GM10266 (cell line): ENCODE measurements around the gene FHL3.

Source experiments
- DNase-seq: peaks from one replicate; pipeline ENCODE4 v3.0.0; 2012; ENCODE audit errors: extremely low spot score
- TF ChIP-seq, protein P1 (sequence below): IDR thresholded peaks from 2 replicates; pipeline ENCODE4 v1.5.1; 2012; ENCODE audit warnings: mild to moderate bottlenecking, low read depth; ENCODE audit not compliant: control insufficient read depth, insufficient read depth; ENCODE audit errors: missing control alignments

FHL3 gene

DNA sequence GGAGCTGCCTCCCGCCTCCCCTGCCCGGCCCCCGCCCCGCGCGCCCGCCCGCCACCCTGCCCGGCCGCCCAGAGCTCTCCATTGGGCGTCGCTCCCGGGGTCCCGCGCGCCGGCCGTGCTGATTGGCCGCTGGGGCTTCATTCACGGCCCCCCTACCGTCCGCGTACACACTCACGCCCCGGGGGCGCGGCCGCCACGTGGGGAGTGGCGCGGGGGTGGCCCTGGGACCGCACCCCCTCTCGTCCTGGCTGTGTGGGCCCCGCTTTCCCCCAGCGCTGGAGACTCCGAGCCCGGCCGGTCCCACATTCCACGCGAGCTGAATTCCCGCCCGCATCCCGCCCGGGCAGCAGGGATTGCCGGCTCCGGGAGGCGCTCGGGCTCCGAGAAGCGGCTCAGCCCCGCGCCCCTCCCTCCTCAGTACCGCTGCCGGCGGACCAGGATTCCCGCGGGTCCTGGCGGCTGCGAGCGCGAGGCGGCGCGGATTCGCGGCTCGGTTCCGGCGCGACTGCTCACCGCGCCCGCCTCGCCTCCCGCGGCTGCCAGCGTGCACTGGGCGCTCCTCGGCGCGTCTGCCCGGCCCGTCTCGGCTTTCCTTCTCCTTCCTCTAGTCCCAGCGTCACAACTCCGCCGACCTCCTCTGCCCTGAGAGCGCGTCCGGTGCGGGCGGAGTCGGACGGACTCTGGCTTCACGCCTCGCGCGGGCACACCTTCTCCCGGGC is 41.7 kb upstream of the FHL3 start:
- TF ChIP-seq, protein P1, sequence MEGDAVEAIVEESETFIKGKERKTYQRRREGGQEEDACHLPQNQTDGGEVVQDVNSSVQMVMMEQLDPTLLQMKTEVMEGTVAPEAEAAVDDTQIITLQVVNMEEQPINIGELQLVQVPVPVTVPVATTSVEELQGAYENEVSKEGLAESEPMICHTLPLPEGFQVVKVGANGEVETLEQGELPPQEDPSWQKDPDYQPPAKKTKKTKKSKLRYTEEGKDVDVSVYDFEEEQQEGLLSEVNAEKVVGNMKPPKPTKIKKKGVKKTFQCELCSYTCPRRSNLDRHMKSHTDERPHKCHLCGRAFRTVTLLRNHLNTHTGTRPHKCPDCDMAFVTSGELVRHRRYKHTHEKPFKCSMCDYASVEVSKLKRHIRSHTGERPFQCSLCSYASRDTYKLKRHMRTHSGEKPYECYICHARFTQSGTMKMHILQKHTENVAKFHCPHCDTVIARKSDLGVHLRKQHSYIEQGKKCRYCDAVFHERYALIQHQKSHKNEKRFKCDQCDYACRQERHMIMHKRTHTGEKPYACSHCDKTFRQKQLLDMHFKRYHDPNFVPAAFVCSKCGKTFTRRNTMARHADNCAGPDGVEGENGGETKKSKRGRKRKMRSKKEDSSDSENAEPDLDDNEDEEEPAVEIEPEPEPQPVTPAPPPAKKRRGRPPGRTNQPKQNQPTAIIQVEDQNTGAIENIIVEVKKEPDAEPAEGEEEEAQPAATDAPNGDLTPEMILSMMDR = no peak
- peak; percentile 96 for DNase-seq

DNA sequence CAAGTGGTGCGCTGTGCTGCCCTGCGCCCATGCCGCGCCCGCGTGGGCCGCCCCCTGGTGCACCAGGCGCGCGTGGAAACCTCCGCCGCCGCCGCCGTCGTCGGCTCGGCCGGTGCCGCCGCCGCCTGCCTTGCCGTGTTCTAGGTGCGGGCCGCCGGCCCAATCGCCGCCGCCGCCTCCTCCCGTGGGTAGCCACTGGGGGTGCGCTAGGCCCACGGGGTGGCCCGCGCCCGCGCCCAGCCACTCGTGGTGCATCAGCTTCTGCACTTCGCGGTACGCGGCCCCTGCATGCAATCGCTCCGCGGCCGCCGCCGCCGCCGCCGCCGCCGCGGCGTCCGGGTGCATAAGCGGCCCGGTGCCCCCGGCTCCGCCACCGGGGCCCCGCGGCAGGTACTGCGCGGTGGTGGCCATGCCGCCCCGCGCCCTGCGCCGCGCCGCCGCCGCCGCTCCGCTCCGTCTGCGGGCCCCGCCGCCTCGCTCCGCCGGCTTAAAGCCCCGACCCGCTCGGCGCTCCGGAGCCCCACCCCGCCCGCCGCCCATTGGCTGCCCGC is 41.1 kb upstream of the FHL3 start, which contains the start of gene POU3F1:
Gene POU3F1 (minus strand): TSS at position 461 of the 551 bp plus-strand sequence. CDS start 50 bp downstream, at position 411.
- no peak for DNase-seq
- TF ChIP-seq, protein P1 = no peak

DNA sequence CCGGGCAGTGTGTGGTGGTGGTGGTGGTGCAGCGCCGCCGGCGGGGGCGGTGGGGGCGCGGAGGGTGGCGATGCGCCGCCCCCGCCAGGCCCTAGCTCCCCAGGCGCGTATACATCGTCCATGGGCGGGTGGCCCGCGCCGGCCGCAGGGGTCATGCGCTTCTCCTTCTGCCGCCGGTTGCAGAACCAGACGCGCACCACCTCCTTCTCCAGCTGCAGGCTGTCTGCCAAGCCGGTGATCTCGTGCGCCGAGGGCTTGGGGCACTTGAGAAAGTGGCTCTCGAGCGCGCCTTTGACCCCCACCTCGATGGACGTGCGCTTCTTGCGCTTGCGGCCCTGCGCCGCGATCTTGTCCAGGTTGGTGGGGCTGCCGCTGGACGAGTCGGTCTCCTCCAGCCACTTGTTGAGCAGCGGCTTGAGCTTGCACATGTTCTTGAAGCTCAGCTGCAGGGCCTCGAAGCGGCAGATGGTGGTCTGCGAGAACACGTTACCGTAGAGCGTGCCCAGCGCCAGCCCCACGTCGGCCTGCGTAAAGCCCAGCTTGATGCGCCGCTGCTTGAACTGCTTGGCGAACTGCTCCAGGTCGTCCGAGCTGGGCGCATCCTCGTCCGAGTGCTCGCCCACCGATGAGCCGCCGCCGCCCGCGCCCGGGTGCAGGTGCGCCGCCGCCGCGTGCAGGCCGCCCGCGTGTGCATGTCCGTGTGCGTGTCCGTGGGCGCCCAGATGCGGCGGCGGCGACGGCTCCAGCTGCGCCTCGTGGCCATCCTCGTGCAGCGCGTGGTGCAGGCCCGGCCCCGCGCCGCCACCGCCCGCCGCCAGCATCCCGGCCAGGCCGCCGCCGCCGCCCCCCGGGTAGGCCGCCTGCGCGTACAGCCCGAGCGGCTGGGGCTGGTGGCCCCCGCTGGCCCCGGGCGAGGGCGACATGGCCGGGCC is 40.4 kb upstream of the FHL3 start:
- DNase-seq = no peak

DNA sequence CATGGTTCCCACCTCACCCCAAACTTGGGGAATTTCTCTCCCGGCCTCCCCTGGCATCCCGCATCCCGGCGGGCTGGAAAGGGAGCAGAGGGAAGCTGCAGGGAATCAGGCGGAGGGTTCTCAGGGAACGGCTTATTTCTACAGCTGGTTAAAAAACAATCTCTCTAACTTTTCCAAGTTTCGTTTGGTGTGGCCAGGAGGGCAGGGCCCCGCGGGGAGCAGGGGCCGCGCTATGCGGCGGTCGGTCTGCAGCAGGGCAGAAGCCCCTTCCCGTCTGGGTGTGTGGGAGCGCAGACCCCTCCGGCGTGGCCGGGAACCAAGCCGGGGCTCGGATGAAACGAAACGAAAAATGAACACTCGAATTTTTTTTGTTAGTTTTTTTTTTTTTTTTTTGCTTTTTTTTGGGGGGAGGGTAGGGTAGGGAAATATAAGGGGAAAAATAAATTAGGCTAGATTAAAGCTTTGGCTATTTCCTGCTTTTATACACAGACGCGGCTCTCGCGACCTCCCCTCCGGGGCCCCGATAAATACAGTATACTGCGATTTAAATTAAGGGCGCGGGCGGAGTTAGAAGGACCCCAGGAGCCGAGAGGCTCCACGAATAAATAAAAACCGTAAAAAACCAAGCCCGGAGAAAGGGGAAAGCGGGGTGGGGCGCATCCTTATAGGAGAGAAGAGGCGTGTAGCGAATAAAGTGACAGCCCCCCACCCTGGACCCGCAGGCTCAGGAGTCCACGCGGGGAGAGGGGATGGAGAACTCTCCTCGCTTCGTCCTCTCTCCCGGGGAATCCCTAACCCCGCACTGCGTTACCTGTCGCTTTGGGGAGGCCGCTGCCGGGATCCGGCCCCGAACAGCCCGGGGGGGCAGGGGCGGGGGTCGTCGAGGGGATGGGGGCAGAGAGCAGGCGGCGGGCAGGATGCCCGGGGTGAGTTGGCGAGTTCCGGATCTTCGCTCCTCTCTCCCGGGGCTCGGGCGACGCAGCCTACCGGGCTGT is 39.2 kb upstream of the FHL3 start:
- TF ChIP-seq, protein P1 = no peak
- no peak for DNase-seq

More for the DNA sequence above, 40.4 kb upstream of the FHL3 start:
- TF ChIP-seq, protein P1 = no peak

DNA sequence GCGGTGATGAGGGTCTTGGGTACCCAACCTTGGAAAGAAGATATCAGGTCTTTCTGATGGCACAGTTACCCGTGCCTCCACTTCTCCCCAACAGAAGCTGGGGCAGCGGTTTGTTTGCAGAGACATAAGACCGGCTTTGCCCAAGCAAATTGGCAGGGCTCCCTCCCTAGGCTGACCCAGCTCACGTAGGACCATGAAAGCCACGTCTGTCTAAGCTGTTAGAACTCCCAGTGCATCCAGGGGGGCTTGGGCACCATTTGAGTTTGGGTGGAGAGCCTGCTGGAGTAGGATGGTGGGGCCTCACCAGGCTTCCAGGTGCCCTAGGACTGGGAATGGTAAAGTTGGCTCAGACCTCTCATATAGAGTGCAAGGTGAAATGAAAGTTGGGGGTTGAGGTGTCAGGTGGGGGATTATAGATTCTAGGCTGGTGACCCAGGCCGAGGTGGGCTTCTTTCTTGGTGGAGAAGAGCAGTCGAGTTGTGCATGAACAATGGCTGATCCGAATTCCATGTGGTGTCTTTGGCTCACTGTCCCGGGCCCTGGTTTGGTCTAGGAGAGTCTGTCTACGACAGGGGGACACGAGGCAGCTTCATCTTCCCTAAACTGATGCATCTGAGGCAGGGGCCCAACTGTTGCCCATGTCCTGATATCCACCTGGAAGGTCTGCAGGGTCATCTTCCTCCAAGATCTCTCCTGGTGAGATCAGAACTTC is 37.9 kb upstream of the FHL3 start:
- TF ChIP-seq, protein P1 = no peak
- no peak for DNase-seq
